Thymus (tissue), 11 donors: ENCODE measurements around the gene SYNGR1. TPM values are rescaled to one million over a fixed set of nuclear protein-coding genes. Genes with fewer than 3 reads are reported as not detected.

Experiments
- DNase-seq, 9 donors: peaks; one replicate each; pipeline ENCODE4 v3.0.0-alpha.2; 2013; ENCODE audit warnings: low spot score in 9 of 9, low read depth in 6 of 9, missing footprints in 1 of 9
- H3K27ac ChIP-seq, 2 donors: one replicate each; pipeline ENCODE4 v1.5.1; 2013; ENCODE audit warnings: control low read depth in 1 of 2, low read depth in 1 of 2, low read length in 1 of 2, mild to moderate bottlenecking in 1 of 2, moderate library complexity in 1 of 2
- H3K27me3 ChIP-seq, 2 donors: one replicate each; pipeline ENCODE4 v1.5.1; 2013; ENCODE audit warnings: low read length in 1 of 2; ENCODE audit not compliant: control insufficient read depth in 2 of 2, insufficient read depth in 1 of 2
- H3K36me3 ChIP-seq, 2 donors: one replicate each; pipeline ENCODE4 v1.5.1; 2013; ENCODE audit warnings: low read length in 1 of 2, mild to moderate bottlenecking in 1 of 2, moderate library complexity in 1 of 2; ENCODE audit not compliant: control insufficient read depth in 2 of 2, insufficient read depth in 2 of 2
- H3K4me1 ChIP-seq, 2 donors: one replicate each; pipeline ENCODE4 v1.5.1; 2013; ENCODE audit warnings: low read length in 2 of 2; ENCODE audit not compliant: control insufficient read depth in 2 of 2, insufficient read depth in 2 of 2
- H3K4me3 ChIP-seq, 2 donors: one replicate each; pipeline ENCODE4 v1.5.1; 2013; ENCODE audit warnings: low read length in 2 of 2, control low read depth in 1 of 2, mild to moderate bottlenecking in 1 of 2
- H3K9me3 ChIP-seq, 2 donors: one replicate each; pipeline ENCODE4 v1.5.1; 2013; ENCODE audit warnings: low read length in 1 of 2, mild to moderate bottlenecking in 1 of 2; ENCODE audit not compliant: control insufficient read depth in 2 of 2, insufficient read depth in 1 of 2
- WGBS: extraction: QIAGEN DNeasy Blood & Tissue Kit; methylation state at CpG from one replicate; pipeline ENCODE4 v1.1.7; 2013; 5-methylcytosine and 5-hydroxymethylcytosine counted together
- polyA plus RNA-seq: library from polyadenylated mRNA; stranded (reverse); fragments of 200-250 nt; gene quantifications from one replicate; pipeline ENCODE4 v1.2.3, GENCODE V29; 2013
- total RNA-seq: library from RNA; stranded (reverse); fragments of 120-200 nt; gene quantifications from one replicate; pipeline ENCODE4 v1.2.4, GENCODE V29; 2013
- donor health status: healthy.

The SYNGR1 gene
- total and polyA plus RNA-seq, 2 donors: 2.8 to 6.1 TPM

DNA sequence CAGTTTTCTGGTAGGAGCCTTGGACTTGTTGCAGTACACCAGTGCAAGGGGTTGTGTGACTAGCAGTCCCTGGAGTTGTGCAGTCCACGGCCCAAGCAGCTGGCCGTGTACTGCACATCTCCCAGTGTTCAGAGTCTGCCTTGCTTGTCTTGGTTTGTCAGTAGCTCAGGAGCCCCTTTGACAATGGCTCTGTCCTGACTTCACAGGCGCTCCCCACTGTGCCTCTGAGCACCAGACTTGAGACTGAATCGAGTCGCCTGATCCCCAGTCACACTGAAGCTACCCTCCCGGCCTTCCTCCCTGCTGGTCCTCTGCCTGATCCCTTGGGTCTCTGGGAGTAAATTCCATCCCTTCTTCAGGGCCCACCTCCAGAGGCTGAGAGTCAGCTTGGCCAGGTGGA lies 19.4 kb downstream of the SYNGR1 start:
- H3K9me3 ChIP-seq: peaks cover 0 to 12% of the 10 kb centered on the region in 2 donors
- no peak for DNase-seq
- WGBS: 96% methylated on average over 6 of the region's 6 CpGs
- no peak overlapping the region for H3K27ac ChIP-seq
- H3K4me1 ChIP-seq: peaks cover 0 to 11% of the 10 kb centered on the region in 2 donors
- no peak overlapping the region for H3K4me3 ChIP-seq
- no peaks in the 10 kb centered on the region for H3K27me3 ChIP-seq
- no peaks in the 10 kb centered on the region for H3K36me3 ChIP-seq

DNA sequence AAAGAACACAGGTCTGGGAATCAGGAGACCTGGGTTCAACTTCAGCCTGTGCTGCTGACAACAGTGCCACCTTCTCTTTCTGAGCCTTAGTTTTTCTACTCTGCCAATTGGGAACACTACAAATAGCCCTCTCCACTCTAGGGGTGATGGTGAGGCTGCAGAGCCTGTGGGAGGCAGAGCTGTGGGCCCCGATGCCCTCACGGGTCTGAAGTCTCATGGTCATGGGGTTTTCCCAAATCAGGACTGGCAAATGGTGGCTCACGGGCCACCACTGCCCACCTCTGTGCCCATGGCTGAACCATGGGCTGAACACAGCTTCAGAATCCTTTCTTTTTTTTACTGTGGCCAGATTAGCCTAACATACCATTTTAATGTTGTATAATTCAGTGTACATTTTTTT lies 19.8 kb downstream of the SYNGR1 start:
- Histone ChIP-seq H3K27me3 (no peaks in the 10 kb centered on the region), H3K4me3 (no peak overlapping the region)
- whole genome bisulfite sequencing: 97% methylated on average over 3 of the region's 3 CpGs

DNA sequence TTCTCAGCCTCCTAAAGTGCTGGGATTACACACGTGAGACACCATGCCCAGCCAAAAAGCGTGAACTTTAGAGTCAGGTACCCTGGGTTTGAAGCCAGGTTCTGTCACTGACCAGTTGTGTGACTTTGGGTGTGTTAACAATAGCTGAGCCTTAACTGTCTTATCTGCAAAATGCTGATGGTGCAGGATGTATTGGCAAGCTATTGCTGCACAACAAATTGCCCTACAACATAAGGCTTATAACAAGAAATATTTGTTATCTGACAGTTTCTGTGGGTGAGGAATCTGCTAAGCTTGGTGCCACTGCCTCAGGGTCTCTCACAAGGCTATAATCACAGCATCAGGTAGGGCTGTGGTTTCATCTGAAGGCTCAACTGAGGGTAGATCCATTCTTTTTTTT lies 21.9 kb downstream of the SYNGR1 start:
- Histone ChIP-seq H3K36me3 (no peaks in the 10 kb centered on the region), H3K4me3 (no peak overlapping the region), H3K4me1 (peaks cover 0 to 11% of the 10 kb centered on the region in 2 donors), H3K27ac (no peak overlapping the region), H3K9me3 (peaks cover 0 to 12% of the 10 kb centered on the region in 2 donors), H3K27me3 (no peaks in the 10 kb centered on the region)
- DNase-seq: no peak
- 99% methylated on average over 2 of the region's 2 CpGs for WGBS

More for the DNA sequence above, 19.8 kb downstream of the SYNGR1 start:
- Histone ChIP-seq H3K4me1 (peaks cover 0 to 11% of the 10 kb centered on the region in 2 donors), H3K27ac (no peak overlapping the region), H3K9me3 (peaks cover 0 to 12% of the 10 kb centered on the region in 2 donors), H3K36me3 (no peaks in the 10 kb centered on the region)
- no peak for DNase-seq

DNA sequence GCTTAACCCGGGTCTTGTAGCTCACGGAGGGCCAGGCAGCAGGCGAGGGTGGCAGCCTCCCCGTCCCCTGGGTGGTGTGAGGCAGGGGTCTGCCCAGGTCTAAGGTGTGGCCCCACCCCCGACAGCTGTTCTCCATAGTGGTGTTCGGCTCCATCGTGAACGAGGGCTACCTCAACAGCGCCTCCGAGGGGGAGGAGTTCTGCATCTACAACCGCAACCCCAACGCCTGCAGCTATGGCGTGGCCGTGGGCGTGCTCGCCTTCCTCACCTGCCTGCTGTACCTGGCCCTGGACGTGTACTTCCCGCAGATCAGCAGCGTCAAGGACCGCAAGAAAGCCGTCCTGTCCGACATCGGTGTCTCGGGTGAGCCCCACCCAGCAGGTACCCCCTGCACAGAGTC lies 24.4 kb downstream of the SYNGR1 start:
- no peak for DNase-seq
- no peak overlapping the region for H3K4me3 ChIP-seq
- H3K36me3 ChIP-seq: no peaks in the 10 kb centered on the region
- 95% methylated on average over 24 of the region's 24 CpGs for WGBS
- no peaks in the 10 kb centered on the region for H3K27me3 ChIP-seq
- no peaks in the 10 kb centered on the region for H3K4me1 ChIP-seq
- peaks cover 0 to 12% of the 10 kb centered on the region in 2 donors for H3K9me3 ChIP-seq
- H3K27ac ChIP-seq: no peak overlapping the region

DNA sequence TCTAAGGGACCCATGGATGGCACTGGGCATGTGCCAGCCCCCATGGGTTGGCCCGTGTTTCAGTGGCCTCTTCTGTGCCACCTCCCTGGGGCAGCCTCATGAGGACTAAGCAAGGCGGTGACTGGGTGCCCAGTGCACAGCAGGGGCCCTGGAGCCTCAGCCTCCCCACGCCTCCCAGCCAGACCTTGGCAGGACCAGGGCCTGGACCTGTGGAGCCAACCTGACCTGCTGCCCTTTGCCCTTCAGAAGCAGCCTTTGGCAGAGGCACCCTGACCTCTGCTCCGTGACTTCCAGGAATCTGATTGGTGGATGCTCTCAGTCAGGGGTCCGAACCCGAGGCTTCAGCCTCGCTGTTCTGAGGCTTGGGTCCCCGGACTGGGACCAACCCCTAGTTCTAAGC lies 25.0 kb downstream of the SYNGR1 start:
- peaks cover 0 to 12% of the 10 kb centered on the region in 2 donors for H3K9me3 ChIP-seq
- 97% methylated on average over 8 of the region's 8 CpGs for WGBS
- no peaks in the 10 kb centered on the region for H3K27me3 ChIP-seq

DNA sequence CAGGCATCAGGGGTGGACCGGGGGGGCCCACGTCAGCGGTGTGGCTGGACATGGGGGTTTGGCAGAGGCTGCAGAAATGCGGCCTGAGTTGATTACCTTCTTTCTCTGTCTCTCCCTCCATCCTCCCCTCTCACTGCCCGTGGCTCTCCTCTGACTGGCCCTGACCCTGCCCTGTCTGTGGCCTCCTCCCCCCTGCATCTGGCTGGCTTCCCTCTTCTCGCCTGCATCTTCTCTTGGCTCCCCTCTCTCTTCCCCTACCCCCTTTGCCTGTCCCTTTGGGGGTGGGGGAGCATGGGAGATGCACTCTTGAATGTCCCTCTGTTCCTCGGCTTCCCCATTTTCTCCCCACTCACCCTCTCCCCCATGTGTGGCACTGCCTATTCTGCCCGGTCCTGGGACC lies 25.9 kb downstream of the SYNGR1 start:
- DNase-seq: no peak
- H3K4me3 ChIP-seq: no peak overlapping the region
- WGBS: 94% methylated on average over 8 of the region's 8 CpGs
- no peaks in the 10 kb centered on the region for H3K36me3 ChIP-seq
- peaks cover 0 to 12% of the 10 kb centered on the region in 2 donors for H3K9me3 ChIP-seq
- H3K4me1 ChIP-seq: no peaks in the 10 kb centered on the region
- H3K27me3 ChIP-seq: no peaks in the 10 kb centered on the region
- no peak overlapping the region for H3K27ac ChIP-seq

More for the DNA sequence above, 25.0 kb downstream of the SYNGR1 start:
- no peaks in the 10 kb centered on the region for H3K4me1 ChIP-seq
- H3K36me3 ChIP-seq: no peaks in the 10 kb centered on the region
- no peak for DNase-seq
- no peak overlapping the region for H3K4me3 ChIP-seq
- H3K27ac ChIP-seq: no peak overlapping the region

DNA sequence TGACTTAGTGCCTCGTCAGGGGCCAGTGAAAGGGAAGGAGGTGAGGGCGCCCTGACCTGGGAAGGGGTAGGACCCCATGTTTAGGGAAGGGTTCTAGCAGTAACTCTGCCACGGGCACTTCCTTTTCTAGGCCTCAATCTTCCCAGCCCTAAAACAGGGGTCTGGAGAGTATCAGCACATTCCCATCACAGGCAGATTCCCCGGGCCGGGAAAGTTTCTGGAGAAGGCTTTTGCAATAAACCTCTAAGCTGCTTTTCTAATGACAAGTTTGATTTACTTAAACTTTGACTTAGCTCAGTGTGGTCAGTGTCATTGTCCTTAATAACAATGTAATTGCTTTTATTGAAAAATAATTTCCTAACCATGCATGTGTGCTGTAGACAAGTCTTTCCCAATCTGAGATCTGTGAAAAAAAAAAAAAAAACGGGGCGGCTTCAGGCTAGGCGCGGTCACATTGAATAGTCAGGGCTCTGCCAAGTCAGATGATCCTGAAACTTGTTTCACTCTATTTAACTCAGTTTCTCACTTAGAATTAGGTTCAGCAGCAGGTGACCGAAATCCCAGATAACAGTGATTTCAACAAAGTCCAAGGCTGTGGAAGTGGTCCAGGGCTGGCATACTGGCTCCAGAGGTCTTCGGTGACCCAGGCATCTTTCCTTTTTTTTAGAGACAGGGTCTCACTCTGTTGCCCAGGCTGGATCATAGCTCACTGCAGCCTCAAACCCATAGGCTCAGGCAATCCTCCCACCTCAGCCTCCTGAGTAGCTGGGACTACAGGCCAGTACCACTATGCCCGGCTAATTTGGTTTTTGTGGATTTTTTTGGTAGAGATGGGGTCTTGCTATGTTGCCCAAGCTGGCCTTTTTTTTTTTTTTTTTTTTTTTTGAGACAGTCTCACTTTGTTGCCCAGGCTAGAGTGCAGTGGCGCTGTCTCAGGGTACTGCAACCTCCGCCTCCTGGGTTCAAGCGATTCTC lies 30.3 kb downstream of the SYNGR1 start:
- no peaks in the 10 kb centered on the region for H3K36me3 ChIP-seq
- H3K27ac ChIP-seq: no peak overlapping the region
- no peak for DNase-seq
- H3K27me3 ChIP-seq: peaks cover 0 to 10% of the 10 kb centered on the region in 2 donors
- no peak overlapping the region for H3K4me3 ChIP-seq
- H3K9me3 ChIP-seq: no peaks in the 10 kb centered on the region
- 96% methylated on average over 15 of the region's 15 CpGs for WGBS
- H3K4me1 ChIP-seq: no peaks in the 10 kb centered on the region

DNA sequence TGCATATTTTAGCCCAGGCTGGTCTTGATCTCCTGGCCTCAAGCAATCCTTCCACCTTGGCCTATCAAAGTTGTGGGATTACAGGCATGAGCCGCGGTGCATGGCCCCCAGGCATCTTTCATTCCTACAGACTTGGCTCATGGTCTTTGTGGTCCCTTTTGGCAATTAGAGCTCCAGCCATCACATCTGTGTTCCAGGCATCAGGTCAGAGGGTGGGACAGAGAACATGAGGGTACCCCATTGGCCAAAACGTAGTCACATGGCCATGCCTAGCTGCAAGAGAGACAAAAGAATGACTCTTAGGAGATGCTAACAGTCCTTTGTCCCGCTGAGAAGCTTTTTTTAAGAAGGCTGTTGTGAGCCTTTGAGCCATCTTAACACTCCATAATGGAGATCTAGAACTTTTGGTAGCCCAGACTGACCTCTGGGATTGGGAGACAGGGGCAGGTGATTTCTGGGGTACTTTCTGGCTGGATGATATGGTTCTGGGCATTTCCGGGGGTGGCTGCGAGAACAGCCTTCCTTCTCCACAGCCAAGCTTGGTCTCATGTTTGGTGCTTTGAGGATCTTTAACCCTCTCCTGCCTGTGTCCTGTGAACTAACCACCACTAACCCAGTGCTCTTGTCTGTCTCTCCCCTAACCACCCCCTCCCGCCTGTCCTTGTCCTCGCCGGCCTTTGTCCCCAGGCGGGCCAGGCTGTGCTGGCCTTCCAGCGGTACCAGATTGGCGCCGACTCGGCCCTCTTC lies 31.4 kb downstream of the SYNGR1 start:
- DNase-seq: no peak
- Histone ChIP-seq H3K36me3 (no peaks in the 10 kb centered on the region), H3K27ac (no peak overlapping the region), H3K4me1 (no peaks in the 10 kb centered on the region), H3K9me3 (no peaks in the 10 kb centered on the region), H3K4me3 (no peak overlapping the region), H3K27me3 (peaks cover 0 to 13% of the 10 kb centered on the region in 2 donors)
- WGBS: 94% methylated on average over 14 of the region's 14 CpGs

DNA sequence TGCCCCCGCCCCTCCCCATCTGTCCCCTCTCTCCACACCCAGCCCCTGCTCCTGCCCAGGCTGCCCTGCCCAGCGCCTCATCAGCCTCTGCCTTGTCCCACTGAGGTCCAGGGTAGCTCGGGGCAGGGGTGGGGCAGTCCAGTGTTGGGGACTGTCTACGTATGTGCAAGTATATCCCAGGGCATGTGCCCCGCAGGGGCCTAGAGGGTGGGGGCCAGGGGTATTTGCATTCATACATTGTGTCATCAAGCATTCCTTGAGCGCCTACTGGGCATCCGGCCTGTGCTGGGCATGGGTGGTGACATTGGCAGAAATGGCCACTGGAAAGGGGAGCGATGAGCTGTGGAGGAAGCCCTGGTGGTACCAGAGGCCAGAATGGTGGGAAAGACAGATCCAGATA lies 32.1 kb downstream of the SYNGR1 start:
- WGBS: 98% methylated on average over 8 of the region's 8 CpGs
- no peaks in the 10 kb centered on the region for H3K9me3 ChIP-seq
- H3K27me3 ChIP-seq: peaks cover 0 to 14% of the 10 kb centered on the region in 2 donors
- H3K4me3 ChIP-seq: no peak overlapping the region
- no peak overlapping the region for H3K27ac ChIP-seq
- no peaks in the 10 kb centered on the region for H3K4me1 ChIP-seq
- no peaks in the 10 kb centered on the region for H3K36me3 ChIP-seq
- DNase-seq: no peak
